ENCODE data around the gene MON1B. TPM values are rescaled to one million over a fixed set of nuclear protein-coding genes. Genes with fewer than 3 reads are reported as not detected.
A peak's percentile ranks its signal among the peaks of the same experiment; 100 is the strongest.

Gene MON1B
- total and polyA plus RNA-seq, 9 of the 15 experiments (the other 6 are each of a cell fraction or from before 2014, with no cell fraction given): 5.0 to 66.0 (median 12.6) TPM

GRCh38 chr16:77194295-77195231 is 3.6 kb downstream of the MON1B start:
- DNase-seq (ENCODE audit: extremely low read depth in 1 of 4, low spot score in 3 of 4) (no peak), FAIRE-seq (no peak), ATAC-seq (no peak)
- Histone ChIP-seq H3K4me3 (no peak overlapping the region), H3K9me3 (replicated peaks; ENCODE audit: control insufficient read depth, insufficient read depth, low read depth, low read length) (no peaks in the 10 kb centered on the region), H3K79me2 (ENCODE audit: control insufficient read depth, insufficient read depth, low read length) (peaks cover 23% of the 10 kb centered on the region), H3K27me3 (ENCODE audit: control insufficient read depth in 2 of 2, insufficient read depth in 2 of 2, low read length in 2 of 2) (no peaks in the 10 kb centered on the region), H3K4me1 (replicated peaks in 1 of 2; ENCODE audit: control insufficient read depth in 2 of 2, insufficient read depth in 2 of 2, low read length in 2 of 2) (peaks cover 9 to 17% of the 10 kb centered on the region in 2 experiments; a peak in 3 of 5 replicates), H3K36me3 (ENCODE audit: control insufficient read depth, insufficient read depth, low read length) (peaks cover 65% of the 10 kb centered on the region; the same call in 2 of the 3 replicates), H3K9me1 (ENCODE audit: control insufficient read depth, insufficient read depth, low read length) (peaks cover 3% of the 10 kb centered on the region), H2AFZ (ENCODE audit: low read depth, low read length) (no peak overlapping the region), H4K20me1 (replicated peaks; ENCODE audit: control insufficient read depth, insufficient read depth, low read length) (no peaks in the 10 kb centered on the region), H3K9ac (ENCODE audit: insufficient read depth in 1 of 2, low read depth in 2 of 2, low read length in 2 of 2) (no peak overlapping the region; a peak in 1 of 4 replicates), H3K27ac (ENCODE audit: extremely low read depth, low read depth, low read length) (no peak overlapping the region), H3K4me2 (ENCODE audit: insufficient read depth, low read length) (no peak overlapping the region)
- BruUV-seq (replicated peaks): no TSS peak
- intact Hi-C loops (cut with micrococcal nuclease) (no loop called here), in situ Hi-C loops (cut with MboI) (loop anchor here (25.0 kb wide), 2 partner anchors 1557 to 1982 kb away; partner anchors contain the start of genes CTRB1, CTRB2, KARS1 and TERF2IP)
- ChIA-PET POLR2A (interaction anchor here (0.7 to 1.7 kb wide), 3 partner anchors 9 to 1364 kb away, joined by 3 to 9 read pairs (median 3); no protein-coding TSS in a partner anchor), CTCF (ENCODE audit: low intra/inter-chr PET ratio) (no interaction called here)
- no peak for TF ChIP-seq E4F1 (CRISPR knock-in tag; IDR thresholded peaks at IDR 0.05; ENCODE audit: borderline replicate concordance)
- TF ChIP-seq HNRNPH1 (optimal IDR thresholded peaks at IDR 0.05; ENCODE audit: low read depth, low read length): no peak
- no peak for TF ChIP-seq ZNF232 (CRISPR knock-in tag; IDR thresholded peaks at IDR 0.05)
- TF ChIP-seq SUPT5H (IDR thresholded peaks at IDR 0.05): no peak
- TF ChIP-seq RBFOX2 (IDR thresholded peaks at IDR 0.05; ENCODE audit: low read depth, low read length): peak; percentile 45; the same call in 1 of the 2 replicates
- TF ChIP-seq POLR2G (IDR thresholded peaks at IDR 0.05; ENCODE audit: low read depth, low read length): peak; percentile 35
- 98% methylated on average over 43 of the region's 48 CpGs for WGBS (ENCODE audit: insufficient coverage, low coverage, missing lambda C conversion rate)

Data from K562 (cell line).